Measurements from ENCODE around the gene CLNK. TPM values are rescaled to one million over a fixed set of nuclear protein-coding genes. Genes with fewer than 3 reads are reported as not detected.

The CLNK gene
- total and polyA plus RNA-seq, 2 experiments from 2014 or later = not detected

GRCh38 chr4:10552591-10553280, 131.8 kb downstream of the CLNK start:
- no peaks in the 10 kb centered on the region for H3F3A ChIP-seq (ENCODE audit: insufficient read depth)
- H3K36me3 ChIP-seq (ENCODE audit: low read depth) = no peaks in the 10 kb centered on the region
- H3K9ac ChIP-seq = no peak overlapping the region
- WGBS, 2 experiments (ENCODE audit: low coverage in 1 of 2, low lambda C conversion rate in 2 of 2, missing lambda C conversion rate in 2 of 2) = 66 to 71% methylated on average over 13 of the region's 13 CpGs
- no peak for DNase-seq
- in situ Hi-C loops (cut with MboI) = loop anchor here (25.0 kb wide), 1 partner anchor 885 kb away; the partner anchor contains the start of gene HS3ST1
- H3K9me3 ChIP-seq (ENCODE audit: low read depth) = no peaks in the 10 kb centered on the region
- no peak for TF ChIP-seq EZH2phosphoT487 (IDR thresholded peaks at IDR 0.05; ENCODE audit: insufficient read depth, low read depth)
- no peak for TF ChIP-seq EZH2 (IDR thresholded peaks at IDR 0.05; ENCODE audit: insufficient read depth, poor library complexity, severe bottlenecking)
- peaks cover 4% of the 10 kb centered on the region; the same call in 1 of the 2 replicates for H3K27me3 ChIP-seq (replicated peaks; ENCODE audit: insufficient read depth)
- H3K27ac ChIP-seq = no peak overlapping the region
- no peak overlapping the region for H3K4me3 ChIP-seq
- H3K4me2 ChIP-seq (ENCODE audit: unreplicated experiment) = no peak overlapping the region
- H3K9me2 ChIP-seq (ENCODE audit: insufficient read depth) = no peaks in the 10 kb centered on the region
- H4K20me1 ChIP-seq (ENCODE audit: insufficient read depth) = no peaks in the 10 kb centered on the region
- no peaks in the 10 kb centered on the region for H3K4me1 ChIP-seq (ENCODE audit: insufficient read depth)
- H2AFZ ChIP-seq = no peak overlapping the region
- H3K79me2 ChIP-seq (ENCODE audit: insufficient read depth) = no peaks in the 10 kb centered on the region

GRCh38 chr4:10535912-10536311, 148.7 kb downstream of the CLNK start:
- Histone ChIP-seq H3F3A (ENCODE audit: insufficient read depth) (no peaks in the 10 kb centered on the region), H3K4me3 (no peak overlapping the region), H3K79me2 (ENCODE audit: insufficient read depth) (no peaks in the 10 kb centered on the region), H3K9me2 (ENCODE audit: insufficient read depth) (no peaks in the 10 kb centered on the region), H3K4me2 (ENCODE audit: unreplicated experiment) (no peak overlapping the region), H2AFZ (no peak overlapping the region), H4K20me1 (ENCODE audit: insufficient read depth) (no peaks in the 10 kb centered on the region), H3K9me3 (ENCODE audit: low read depth) (no peaks in the 10 kb centered on the region), H3K9ac (no peak overlapping the region), H3K27me3 (replicated peaks; ENCODE audit: insufficient read depth) (no peaks in the 10 kb centered on the region), H3K4me1 (ENCODE audit: insufficient read depth) (no peaks in the 10 kb centered on the region), H3K27ac (no peak overlapping the region), H3K36me3 (ENCODE audit: low read depth) (no peaks in the 10 kb centered on the region)
- no peak for TF ChIP-seq EZH2phosphoT487 (IDR thresholded peaks at IDR 0.05; ENCODE audit: insufficient read depth, low read depth)
- TF ChIP-seq EZH2 (IDR thresholded peaks at IDR 0.05; ENCODE audit: insufficient read depth, poor library complexity, severe bottlenecking) = no peak
- no peak for DNase-seq
- in situ Hi-C loops (cut with MboI) = loop anchor here (10.0 to 25.0 kb wide), 2 partner anchors 124 to 371 kb away; no protein-coding TSS in a partner anchor
- 45 to 51% methylated on average over 5 of the region's 5 CpGs for WGBS, 2 experiments (ENCODE audit: low coverage in 1 of 2, low lambda C conversion rate in 2 of 2, missing lambda C conversion rate in 2 of 2)

GRCh38 chr4:10534820-10535219, 149.7 kb downstream of the CLNK start:
- Histone ChIP-seq H3K4me1 (ENCODE audit: insufficient read depth) (no peaks in the 10 kb centered on the region), H3K27ac (no peak overlapping the region), H3K79me2 (ENCODE audit: insufficient read depth) (no peaks in the 10 kb centered on the region), H4K20me1 (ENCODE audit: insufficient read depth) (no peaks in the 10 kb centered on the region), H3K4me3 (no peak overlapping the region), H2AFZ (no peak overlapping the region), H3K9me2 (ENCODE audit: insufficient read depth) (no peaks in the 10 kb centered on the region), H3K9ac (no peak overlapping the region), H3F3A (ENCODE audit: insufficient read depth) (no peaks in the 10 kb centered on the region), H3K4me2 (ENCODE audit: unreplicated experiment) (no peak overlapping the region), H3K27me3 (replicated peaks; ENCODE audit: insufficient read depth) (no peaks in the 10 kb centered on the region), H3K36me3 (ENCODE audit: low read depth) (no peaks in the 10 kb centered on the region), H3K9me3 (ENCODE audit: low read depth) (no peaks in the 10 kb centered on the region)
- in situ Hi-C loops (cut with MboI) = loop anchor here (10.0 to 25.0 kb wide), 2 partner anchors 123 to 370 kb away; no protein-coding TSS in a partner anchor
- TF ChIP-seq EZH2 (IDR thresholded peaks at IDR 0.05; ENCODE audit: insufficient read depth, poor library complexity, severe bottlenecking) (no peak), EZH2phosphoT487 (IDR thresholded peaks at IDR 0.05; ENCODE audit: insufficient read depth, low read depth) (no peak)
- WGBS, 2 experiments (ENCODE audit: low coverage in 1 of 2, low lambda C conversion rate in 2 of 2, missing lambda C conversion rate in 2 of 2) = 71 to 74% methylated on average over 6 of the region's 6 CpGs
- DNase-seq = no peak

- H2AFZ ChIP-seq = no peak overlapping the region
- no peaks in the 10 kb centered on the region for H4K20me1 ChIP-seq (ENCODE audit: insufficient read depth)
- no peak for DNase-seq
- in situ Hi-C loops (cut with MboI) = loop anchor here (10.0 to 25.0 kb wide), 2 partner anchors 120 to 367 kb away; no protein-coding TSS in a partner anchor
- H3K4me3 ChIP-seq = no peak overlapping the region
- H3F3A ChIP-seq (ENCODE audit: insufficient read depth) = no peaks in the 10 kb centered on the region
- no peak overlapping the region for H3K9ac ChIP-seq
- no peaks in the 10 kb centered on the region; the same call in 1 of the 2 replicates for H3K27me3 ChIP-seq (replicated peaks; ENCODE audit: insufficient read depth)
- H3K4me1 ChIP-seq (ENCODE audit: insufficient read depth) = no peaks in the 10 kb centered on the region
- no peaks in the 10 kb centered on the region for H3K9me3 ChIP-seq (ENCODE audit: low read depth)
- H3K36me3 ChIP-seq (ENCODE audit: low read depth) = no peaks in the 10 kb centered on the region
- no peaks in the 10 kb centered on the region for H3K9me2 ChIP-seq (ENCODE audit: insufficient read depth)
- H3K27ac ChIP-seq = no peak overlapping the region
- no peaks in the 10 kb centered on the region for H3K79me2 ChIP-seq (ENCODE audit: insufficient read depth)
- H3K4me2 ChIP-seq (ENCODE audit: unreplicated experiment) = no peak overlapping the region
- 2 to 7% methylated on average over 2 of the region's 2 CpGs for WGBS, 2 experiments (ENCODE audit: low coverage in 1 of 2, low lambda C conversion rate in 2 of 2, missing lambda C conversion rate in 2 of 2)
- TF ChIP-seq EZH2 (IDR thresholded peaks at IDR 0.05; ENCODE audit: insufficient read depth, poor library complexity, severe bottlenecking) (no peak), EZH2phosphoT487 (IDR thresholded peaks at IDR 0.05; ENCODE audit: insufficient read depth, low read depth) (no peak)
Measured at GRCh38 chr4:10532155-10532554, 152.4 kb downstream of the CLNK start.

Measured in GM23248 (cell line).